HCT116 (cell line): ENCODE data around the gene TEPSIN. TPM values are rescaled to one million over a fixed set of nuclear protein-coding genes. Genes with fewer than 3 reads are reported as not detected.

Experiments used
- ATAC-seq: fragments of 200-7000 bp; cut with Tn5 transposase; 2 replicates; pipeline ENCODE4 v1.9.1; 2020; ENCODE audit warnings: mild to moderate bottlenecking, moderate library complexity
- BruUV-seq: library from RNA; stranded (reverse); fragments of 400-500 nt; replicated peaks from 2 replicates; lab custom pipeline; 2021; lab: Mats Ljungman, UMichigan
- CTCF ChIA-PET: fragments of 300-600 bp; sonication (Branson Sonifier 250); formaldehyde crosslinking; loops from one replicate; lab custom pipeline; 2021; ENCODE audit warnings: antibody characterized with exemption; lab: Charles Lee
- POLR2A ChIA-PET: fragments of 300-600, 350-600 bp; sonication (Branson Sonifier 250); formaldehyde crosslinking; loops from one replicate; lab custom pipeline; 2021; ENCODE audit warnings: antibody characterized with exemption; lab: Charles Lee
- RAD21 ChIA-PET, 2 experiments: fragments of 300-600 bp; sonication (Branson Sonifier 250); formaldehyde crosslinking; loops; one replicate each; lab custom pipeline; 2023; ENCODE audit warnings: low total read pairs in 2 of 2; ENCODE audit not compliant: uncharacterized antibody in 2 of 2, unreplicated experiment in 2 of 2, low non-redundant PET in 1 of 2; lab: Charles Lee
- DNase-seq: peaks from one replicate; pipeline ENCODE4 v3.0.0-alpha.2; 2010; ENCODE audit warnings: low read depth, low spot score
- H2AFZ ChIP-seq: fragments of 200-600 bp; shearing (Covaris generic), sonication (generic); 2 replicates; pipeline ENCODE4 v1.6.1; 2017; ENCODE audit warnings: low read depth, mixed run types, mixed read lengths, antibody characterized with exemption, low read length; ENCODE audit not compliant: poor library complexity, severe bottlenecking
- H3K27ac ChIP-seq: 2 replicates; pipeline ENCODE4 v1.5.1; 2012; ENCODE audit warnings: low read depth, low read length
- H3K27me3 ChIP-seq: fragments of 200-600 bp; sonication (generic); 2 replicates; pipeline ENCODE4 v1.6.1; 2016; ENCODE audit warnings: mixed run types, low read length, mixed read lengths; ENCODE audit not compliant: insufficient read depth
- H3K36me3 ChIP-seq, 2 experiments: fragments of 200-500 bp in 1 of 2; fragments of 200-600 bp in 1 of 2; sonication (Bioruptor generic) in 1 of 2; sonication (generic) in 1 of 2; 2 replicates each; pipeline versions ENCODE4 v1.5.1 to v1.6.1; 2014 to 2016; ENCODE audit warnings: low read length in 2 of 2, inconsistent platforms in 1 of 2, mixed read lengths in 1 of 2, mixed run types in 1 of 2; ENCODE audit not compliant: insufficient read depth in 2 of 2, control insufficient read depth in 1 of 2
- H3K4me1 ChIP-seq, 2 experiments: fragments of 200-600 bp in 1 of 2; sonication (generic) in 1 of 2; 2 replicates each; pipeline versions ENCODE4 v1.5.1 to v1.6.1; 2012 to 2017; ENCODE audit warnings: low read length in 2 of 2, inconsistent platforms in 1 of 2, mild to moderate bottlenecking in 1 of 2, mixed read lengths in 1 of 2, mixed run types in 1 of 2, moderate library complexity in 1 of 2; ENCODE audit not compliant: insufficient read depth in 2 of 2, control insufficient read depth in 1 of 2
- H3K4me2 ChIP-seq: fragments of 200-600 bp; sonication (generic); 2 replicates; pipeline ENCODE4 v1.6.1; 2017; ENCODE audit warnings: mixed run types, low read length, mixed read lengths
- H3K4me3 ChIP-seq, 2 experiments: fragments of 200-600 bp in 1 of 2; sonication (generic) in 1 of 2; replicated peaks in 1 of 2; 2 replicates each; pipeline ENCODE4 v1.5.1; 2011 to 2016; ENCODE audit warnings: low read length in 2 of 2, control low read depth in 1 of 2, low read depth in 1 of 2, mild to moderate bottlenecking in 1 of 2, mixed read lengths in 1 of 2, mixed run types in 1 of 2
- H3K79me2 ChIP-seq: fragments of 200-600 bp; sonication (generic); 2 replicates; pipeline ENCODE4 v1.6.1; 2017; ENCODE audit warnings: mild to moderate bottlenecking, mixed run types, low read length, moderate library complexity, mixed read lengths; ENCODE audit not compliant: insufficient read depth
- H3K9ac ChIP-seq: fragments of 200-600 bp; sonication (generic); 2 replicates; pipeline ENCODE4 v1.6.1; 2016; ENCODE audit warnings: low read length, mixed read lengths
- H3K9me2 ChIP-seq: fragments of 200-600 bp; sonication (generic), shearing (Covaris generic); 2 replicates; pipeline ENCODE4 v1.6.1; 2017; ENCODE audit warnings: mixed run types, mild to moderate bottlenecking, moderate library complexity; ENCODE audit not compliant: insufficient read depth
- H3K9me3 ChIP-seq, 2 experiments: fragments of 200-500 bp in 1 of 2; fragments of 200-600 bp in 1 of 2; sonication (Bioruptor generic) in 1 of 2; sonication (generic) in 1 of 2; 2 replicates each; pipeline ENCODE4 v1.6.1; 2014 to 2017; ENCODE audit warnings: low read length in 2 of 2, mixed read lengths in 2 of 2, inconsistent platforms in 1 of 2, low read depth in 1 of 2, mild to moderate bottlenecking in 1 of 2, mixed run types in 1 of 2, moderate library complexity in 1 of 2; ENCODE audit not compliant: control insufficient read depth in 1 of 2, insufficient read depth in 1 of 2
- H4K20me1 ChIP-seq: fragments of 200-600 bp; sonication (generic), shearing (Covaris generic); 2 replicates; pipeline ENCODE4 v1.6.1; 2017; ENCODE audit warnings: mixed run types, mild to moderate bottlenecking, moderate library complexity; ENCODE audit not compliant: insufficient read depth
- CBX3 ChIP-seq: IDR thresholded peaks from 2 replicates; pipeline ENCODE4 v1.6.1; 2012; ENCODE audit warnings: low read depth
- ELF1 ChIP-seq: IDR thresholded peaks from 2 replicates; pipeline ENCODE4 v1.6.1; 2012; ENCODE audit warnings: low read depth, borderline replicate concordance
- RAD21 ChIP-seq: IDR thresholded peaks from 2 replicates; pipeline ENCODE4 v1.6.1; 2012; ENCODE audit warnings: low read depth, mild to moderate bottlenecking
- intact Hi-C: fragments of 100-400 bp; cut with micrococcal nuclease; formaldehyde crosslinking; loops from 2 replicates; pipeline ENCODE4 v1.10.0; 2022
- total RNA-seq: library from RNA; stranded (reverse); gene quantifications from one replicate; pipeline ENCODE4 v1.2.1, GENCODE V29; 2021; ENCODE audit not compliant: unreplicated experiment
- TF ChIP-seq, protein P1 (sequence below): IDR thresholded peaks from 2 replicates; pipeline ENCODE4 v1.6.1; 2012

The TEPSIN gene
- total RNA-seq, 1 experiment from 2014 or later: 50.6 TPM

DNA sequence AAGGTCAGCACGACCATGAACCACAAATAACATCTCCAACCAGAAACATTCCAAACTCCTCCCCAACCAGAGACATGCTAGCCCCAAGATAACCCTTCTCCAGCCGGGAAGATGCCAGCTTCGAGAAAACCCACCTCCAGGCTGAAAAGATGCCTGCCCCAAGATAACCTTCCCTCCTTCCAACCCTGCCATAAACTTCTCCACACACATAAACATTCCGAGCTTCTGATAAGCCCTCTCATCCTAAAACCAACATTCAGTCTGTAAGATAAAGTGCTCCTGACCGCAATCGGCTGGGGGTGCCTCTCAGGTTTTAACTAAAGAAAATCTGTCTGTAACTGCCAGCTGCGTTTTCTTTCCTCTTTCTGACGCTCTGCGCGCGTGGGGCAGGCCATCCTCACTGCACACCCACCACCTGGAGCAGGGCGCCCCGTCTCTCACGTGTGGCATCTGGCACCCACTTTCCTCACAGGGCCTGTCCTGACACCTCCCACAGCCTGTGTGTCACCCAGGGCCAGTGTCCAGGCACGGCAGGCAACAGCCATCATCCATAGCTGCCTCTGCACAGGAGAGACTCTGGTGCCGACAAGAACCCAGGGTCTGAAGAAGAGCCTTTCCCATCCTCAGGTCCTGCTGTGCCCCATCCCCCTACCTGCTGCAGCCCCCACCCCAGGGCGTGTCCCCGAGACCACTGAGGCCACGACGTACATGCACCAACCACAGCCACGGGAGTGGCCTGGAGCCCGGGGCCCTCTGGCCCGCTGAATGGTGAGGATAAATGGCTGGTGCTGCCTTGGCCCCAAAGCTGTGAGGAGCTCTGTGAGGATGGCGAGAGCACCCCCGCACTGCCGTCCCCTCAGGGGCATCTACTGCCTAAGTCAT is 3.7 kb downstream of the TEPSIN start:
- no TSS peak for BruUV-seq
- Histone ChIP-seq H3K4me1 (peaks cover 6 to 16% of the 10 kb centered on the region in 2 experiments; a peak in 3 of 4 replicates), H3K27me3 (no peaks in the 10 kb centered on the region), H3K27ac (no peak overlapping the region), H3K9me2 (no peaks in the 10 kb centered on the region), H3K36me3 (peaks cover under 1 to 7% of the 10 kb centered on the region in 2 experiments; a peak in 1 of 4 replicates), H3K9me3 (no peaks in the 10 kb centered on the region), H3K9ac (no peak overlapping the region), H3K4me2 (no peak overlapping the region), H3K4me3 (no peak overlapping the region), H3K79me2 (peaks cover 26% of the 10 kb centered on the region), H2AFZ (no peak overlapping the region), H4K20me1 (no peaks in the 10 kb centered on the region)
- TF ChIP-seq, protein P1, sequence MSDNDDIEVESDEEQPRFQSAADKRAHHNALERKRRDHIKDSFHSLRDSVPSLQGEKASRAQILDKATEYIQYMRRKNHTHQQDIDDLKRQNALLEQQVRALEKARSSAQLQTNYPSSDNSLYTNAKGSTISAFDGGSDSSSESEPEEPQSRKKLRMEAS: no peak
- TF ChIP-seq RAD21: no peak
- no peak for TF ChIP-seq ELF1
- RAD21 ChIA-PET: no interaction called here
- DNase-seq (no peak), ATAC-seq (no peak)
- intact Hi-C loops: no loop called here
- POLR2A ChIA-PET: interaction anchor here (1.2 kb wide), 1 partner anchor 91 kb away, joined by 3 read pairs; no protein-coding TSS in a partner anchor
- CTCF ChIA-PET: no interaction called here

DNA sequence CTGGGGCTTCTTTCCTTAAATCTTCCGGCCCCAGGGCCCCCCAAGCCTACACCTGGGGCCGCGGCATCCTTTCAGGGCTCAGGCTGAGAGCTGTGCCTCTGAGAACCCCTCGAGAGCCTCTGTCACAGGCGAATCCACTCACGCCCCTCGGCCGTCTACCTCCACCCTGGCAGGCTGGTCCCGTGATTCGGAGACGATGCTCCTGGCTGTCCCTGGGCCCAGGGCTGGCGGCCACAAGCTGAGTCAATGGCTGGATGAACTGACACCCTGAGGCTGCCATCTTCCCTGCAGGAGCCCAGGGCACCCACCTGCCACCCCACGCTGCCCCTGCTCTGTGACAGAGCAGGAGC is 4.4 kb downstream of the TEPSIN start:
- ChIA-PET POLR2A (interaction anchor here (0.6 to 1.2 kb wide), 2 partner anchors 90 to 1035 kb away, joined by 3 read pairs; no protein-coding TSS in a partner anchor), CTCF (interaction anchor here (1.0 kb wide), 1 partner anchor 92 kb away, joined by 4 read pairs; no protein-coding TSS in a partner anchor), RAD21 (no interaction called here)
- Histone ChIP-seq H3K4me2 (no peak overlapping the region), H3K9me3 (no peaks in the 10 kb centered on the region), H3K79me2 (peaks cover 19% of the 10 kb centered on the region), H2AFZ (no peak overlapping the region), H3K9me2 (no peaks in the 10 kb centered on the region), H3K4me1 (peaks cover 6 to 11% of the 10 kb centered on the region in 2 experiments; a peak in 3 of 4 replicates), H3K27ac (no peak overlapping the region), H3K27me3 (no peaks in the 10 kb centered on the region), H4K20me1 (no peaks in the 10 kb centered on the region), H3K9ac (no peak overlapping the region), H3K36me3 (peaks cover 5 to 7% of the 10 kb centered on the region in 2 experiments; a peak in 1 of 4 replicates), H3K4me3 (no peak overlapping the region)
- ATAC-seq (no peak), DNase-seq (no peak)
- no peak for TF ChIP-seq CBX3
- no TSS peak for BruUV-seq
- intact Hi-C loops: no loop called here
